Stimulated activated CD8-positive, alpha-beta memory T cell treated with anti-CD3 and anti-CD28 coated beads, Interleukin-7, amount 100 ng/mL, for 48 hours (primary cell): ENCODE data around the gene MICAL3.
"Not testable (repeated sequence)": the region's sequence is repeated elsewhere in the genome, so short reads cannot be mapped to it uniquely, and the experiment has no call there.

Experiments used
- DNase-seq, 2 donors: peaks; one replicate each; pipeline ENCODE4 v3.0.0-alpha.2; 2020; ENCODE audit warnings: low read depth in 1 of 2; ENCODE audit errors: extremely low read depth in 1 of 2

MICAL3 gene

GRCh38 chr22:18059473-18059872 is 35.1 kb upstream of the MICAL3 start:
- DNase-seq = no peak

GRCh38 chr22:18059094-18059417 is 34.7 kb upstream of the MICAL3 start:
- DNase-seq = no peak

GRCh38 chr22:18058371-18059093 is 34.2 kb upstream of the MICAL3 start:
- DNase-seq = no peak

GRCh38 chr22:18057568-18058209 is 33.3 kb upstream of the MICAL3 start:
- DNase-seq = no peak

GRCh38 chr22:18056807-18057474 is 32.6 kb upstream of the MICAL3 start:
- no peak for DNase-seq

GRCh38 chr22:18056161-18056666 is 31.9 kb upstream of the MICAL3 start:
- DNase-seq = no peak

GRCh38 chr22:18055619-18056160 is 31.3 kb upstream of the MICAL3 start:
- no peak for DNase-seq

GRCh38 chr22:18053216-18053946 is 29.0 kb upstream of the MICAL3 start:
- not testable (repeated sequence) for DNase-seq

GRCh38 chr22:18051113-18051512 is 26.8 kb upstream of the MICAL3 start:
- DNase-seq = not testable (repeated sequence)

GRCh38 chr22:18050065-18050464 is 25.7 kb upstream of the MICAL3 start:
- DNase-seq = no peak

- no peak for DNase-seq
Measured at GRCh38 chr22:18048441-18048898, 24.1 kb upstream of the MICAL3 start.

GRCh38 chr22:18048041-18048440 is 23.7 kb upstream of the MICAL3 start:
- no peak for DNase-seq

GRCh38 chr22:18045794-18046193 is 21.4 kb upstream of the MICAL3 start:
- no peak for DNase-seq

GRCh38 chr22:18044548-18045271 is 20.3 kb upstream of the MICAL3 start:
- DNase-seq = no peak

GRCh38 chr22:18042685-18043084 is 18.3 kb upstream of the MICAL3 start:
- DNase-seq = no peak

GRCh38 chr22:18040898-18041297 is 16.5 kb upstream of the MICAL3 start:
- not testable (repeated sequence) for DNase-seq

GRCh38 chr22:18035751-18036150 is 11.4 kb upstream of the MICAL3 start:
- DNase-seq = no peak

GRCh38 chr22:18034076-18034475 is 9.7 kb upstream of the MICAL3 start:
- DNase-seq = no peak

GRCh38 chr22:18033204-18033998 is 9.0 kb upstream of the MICAL3 start:
- DNase-seq = no peak
